ENCODE results near the gene PIK3C2A.

Gene PIK3C2A

DNA sequence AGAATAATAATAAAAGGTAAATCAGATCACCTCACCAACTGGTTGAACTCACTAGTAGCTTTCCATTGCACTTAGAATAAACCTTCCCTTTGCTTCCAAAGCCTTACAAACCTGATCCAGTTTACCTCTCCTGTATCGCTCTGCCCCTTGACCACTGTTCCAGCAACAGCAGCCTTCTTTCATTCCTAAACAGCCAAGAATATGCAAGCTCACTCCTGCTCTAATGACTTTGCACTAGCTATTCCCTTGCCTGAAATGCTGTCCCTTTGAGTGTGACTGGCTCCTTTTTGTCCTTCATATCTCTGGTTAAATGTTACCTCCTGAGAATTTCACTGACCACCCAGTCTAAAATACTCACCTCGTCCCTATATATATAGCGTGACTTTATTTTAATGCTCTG lies 9.6 kb upstream of the PIK3C2A start:
- Histone ChIP-seq H3K4me3 (no peak overlapping the region), H3K27ac (no peak overlapping the region)

DNA sequence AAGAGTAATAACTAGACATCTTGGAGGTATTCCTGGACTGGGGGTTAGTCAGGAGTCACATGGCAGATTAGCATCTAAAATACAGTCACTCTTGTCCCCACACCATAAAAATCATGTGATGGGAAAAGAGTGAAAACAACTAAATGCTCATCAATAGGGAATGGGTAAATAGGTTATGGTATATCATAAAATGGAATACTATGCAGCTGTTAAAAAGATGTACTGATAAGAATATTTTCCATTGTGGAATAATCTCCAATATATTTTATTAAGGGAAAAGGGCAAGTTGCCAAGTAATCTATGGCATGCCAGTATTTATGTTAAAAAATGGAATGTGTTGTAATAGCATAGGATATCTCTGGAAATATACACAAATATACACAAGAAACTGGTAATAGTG lies 6.6 kb upstream of the PIK3C2A start:
- no peak overlapping the region for H3K27ac ChIP-seq
- no peak overlapping the region for H3K4me3 ChIP-seq

DNA sequence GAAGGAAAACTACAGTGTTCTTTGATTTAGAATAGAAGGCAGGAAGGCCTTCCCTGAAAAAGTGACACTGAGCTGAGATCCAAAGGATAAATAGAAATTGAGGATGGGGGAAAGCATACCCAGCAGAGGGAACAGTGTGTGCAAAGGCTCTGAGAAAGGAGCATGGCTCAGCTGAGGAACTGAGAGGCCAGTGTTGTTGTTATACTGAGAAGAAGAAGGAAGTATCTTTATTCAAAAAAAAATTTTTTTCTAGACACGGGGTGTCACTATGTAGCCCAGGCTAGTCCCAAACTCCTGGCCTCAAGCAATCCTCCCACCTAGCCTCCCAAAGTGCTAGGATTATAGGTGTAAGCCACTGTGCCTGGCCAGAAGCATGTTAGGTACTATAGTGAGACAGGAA lies 3.5 kb upstream of the PIK3C2A start:
- H3K27ac ChIP-seq, result no peak overlapping the region

DNA sequence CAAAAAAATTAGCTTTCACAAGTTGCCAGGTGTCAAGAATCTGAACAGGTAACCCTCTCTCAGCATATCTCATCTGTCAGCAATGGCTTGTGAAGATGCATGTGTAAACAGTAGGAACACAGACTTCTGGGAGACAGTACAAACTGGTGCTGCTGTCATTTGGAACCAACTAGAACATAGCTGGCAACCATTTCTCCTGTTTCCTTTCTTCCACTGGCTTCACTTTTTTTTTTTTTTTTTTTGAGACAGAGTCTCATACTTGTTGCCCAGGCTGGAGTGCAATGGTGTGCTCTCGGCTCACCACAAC lies 2.1 kb upstream of the PIK3C2A start:
- H3K4me3 ChIP-seq, result no peak overlapping the region
- peak overlapping the region in 15 of 21 experiments; percentile 7 to 97 (median 86) for H3K27ac ChIP-seq

More for the DNA sequence above, 3.5 kb upstream of the PIK3C2A start:
- H3K4me3 ChIP-seq, result no peak overlapping the region

DNA sequence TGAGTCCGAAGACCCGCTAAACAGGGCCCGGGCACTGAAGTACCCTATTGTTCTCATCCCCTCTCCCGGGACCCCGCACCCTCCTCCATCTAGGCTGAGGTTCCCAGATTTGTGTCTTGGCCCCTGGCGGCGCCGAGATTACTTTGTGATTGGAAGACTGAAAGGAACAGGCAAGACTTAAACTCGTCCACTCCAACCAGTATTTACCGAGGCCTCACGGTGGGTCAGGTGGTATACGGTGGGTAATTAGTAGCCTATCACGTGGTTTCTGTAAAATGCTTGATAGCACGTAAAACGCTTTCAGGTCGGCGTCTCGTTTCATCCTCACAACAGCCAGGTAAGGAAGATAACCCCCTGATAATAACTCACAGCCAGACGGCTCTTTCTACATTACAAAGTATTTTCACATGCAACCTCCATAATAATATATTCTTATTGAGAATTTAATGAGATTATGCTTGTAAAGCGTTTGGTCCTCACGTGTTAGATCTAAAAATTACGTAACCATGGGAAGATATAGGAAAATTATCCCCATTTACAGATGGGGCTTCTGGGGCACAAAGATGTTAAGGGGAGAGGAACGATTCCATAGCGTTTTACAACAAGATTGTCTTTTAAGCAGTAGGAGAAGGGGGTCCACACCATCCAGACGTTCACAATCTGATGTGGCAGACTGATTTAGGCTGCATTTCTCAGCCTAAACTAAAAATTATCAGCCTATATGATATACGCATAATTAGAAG lies 642 bp upstream of the PIK3C2A start:
- Histone ChIP-seq H3K27ac (peak overlapping the region; percentile 76 to 97 (median 93)), H3K4me3 (peak overlapping the region; percentile 62 to 96 (median 90))

DNA sequence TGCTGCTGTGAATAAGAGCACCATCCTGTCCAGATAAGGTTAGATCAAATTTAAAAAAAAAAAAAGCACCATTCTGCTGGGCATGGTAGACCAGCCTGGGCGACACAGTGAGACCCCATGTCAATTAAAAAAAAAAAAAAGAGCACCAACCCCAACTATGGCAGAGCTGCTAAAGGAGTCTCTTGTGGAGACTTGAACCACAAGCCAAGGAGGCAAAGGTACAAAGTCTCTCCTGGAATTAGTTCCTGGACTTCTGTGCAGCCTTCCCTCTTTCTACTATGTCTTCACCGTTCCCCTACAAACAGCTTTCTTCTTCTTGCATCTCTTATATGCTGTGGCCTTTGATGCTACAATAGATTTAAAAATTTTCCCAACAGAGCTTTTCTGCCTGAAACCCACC lies 1.3 kb downstream of the PIK3C2A start:
- peak overlapping the region in 7 of 21 experiments; percentile 86 to 97 (median 95) for H3K27ac ChIP-seq
- H3K4me3 ChIP-seq, result peak overlapping the region in 5 of 7 experiments; percentile 62 to 96 (median 87)

DNA sequence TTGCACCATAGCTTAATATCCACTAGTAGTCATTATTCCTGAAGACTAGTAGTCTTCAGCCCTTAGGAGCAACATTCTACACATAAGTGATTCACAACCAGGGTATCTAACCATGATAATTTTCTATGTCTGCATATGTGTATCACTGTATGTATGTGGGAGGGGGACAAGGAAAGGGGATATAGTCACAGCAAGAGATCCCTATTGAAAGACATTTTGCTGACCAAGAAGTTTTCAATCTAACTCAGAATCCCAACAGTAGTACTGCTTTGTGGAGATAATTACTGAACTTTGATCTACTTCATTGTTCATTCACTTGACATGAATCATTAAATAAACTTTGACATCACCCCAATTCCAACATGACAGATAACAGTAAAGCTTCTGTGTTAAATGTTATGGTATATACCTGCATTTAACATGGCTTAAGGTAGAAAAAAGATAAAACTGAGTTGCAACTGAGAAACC lies 10.3 kb downstream of the PIK3C2A start:
- Histone ChIP-seq H3K27ac (no peak overlapping the region), H3K4me3 (no peak overlapping the region)

DNA sequence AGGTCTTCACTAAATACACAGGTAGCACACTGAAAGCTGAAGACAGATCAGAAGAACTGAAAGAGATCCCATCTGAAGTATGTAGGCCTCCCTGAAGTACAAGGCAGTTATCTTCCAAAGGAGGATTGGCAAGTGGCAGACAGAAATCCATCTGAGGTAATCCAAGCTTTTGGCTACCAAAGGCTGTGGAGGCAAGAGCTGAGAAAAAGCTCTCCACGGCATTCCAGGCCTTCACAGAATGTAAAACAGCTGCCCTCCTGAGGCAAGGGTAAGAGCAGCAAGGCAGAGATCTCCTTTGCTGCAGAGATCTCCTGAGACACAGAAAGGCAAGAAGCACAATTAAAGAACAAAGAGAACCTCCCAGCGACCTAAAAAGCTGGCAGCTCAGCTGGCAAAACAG lies 19.1 kb downstream of the PIK3C2A start:
- H3K27ac ChIP-seq, result no peak overlapping the region
- no peak overlapping the region for H3K4me3 ChIP-seq

DNA sequence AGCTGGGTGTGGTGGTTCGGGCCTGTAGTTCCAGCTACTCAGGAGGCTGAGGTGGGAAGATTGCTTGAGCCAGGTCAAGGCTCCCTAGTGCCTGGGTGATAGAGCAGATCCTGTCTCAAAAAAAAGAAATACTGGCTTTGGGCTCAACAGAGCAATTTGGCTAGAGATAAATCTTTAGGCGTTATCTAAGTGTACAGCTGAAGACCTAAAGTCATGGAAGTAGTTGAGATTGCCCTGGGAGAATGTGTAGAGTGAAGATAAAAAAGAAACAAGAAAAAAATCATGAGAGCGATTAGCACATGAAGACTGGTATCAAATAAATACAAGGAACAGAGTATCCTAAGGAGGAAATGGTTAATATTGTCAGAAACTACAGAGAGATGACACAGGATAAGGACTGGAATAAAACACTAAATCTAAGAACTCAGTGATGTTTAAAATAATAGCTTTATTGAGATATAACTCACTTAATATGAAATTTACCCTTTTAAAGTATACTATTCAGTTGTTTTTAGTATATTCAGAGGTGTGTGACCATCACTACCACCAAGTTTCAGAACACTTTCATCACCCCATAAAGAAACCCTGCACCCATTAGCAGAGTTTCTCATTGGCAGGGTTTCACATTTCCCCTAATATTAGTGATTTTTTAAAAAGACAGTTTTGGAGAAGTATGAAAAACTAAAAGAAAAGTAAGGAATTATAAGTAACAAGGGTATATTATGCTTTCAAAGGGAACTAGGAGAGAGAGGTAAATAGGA lies 20.7 kb downstream of the PIK3C2A start:
- no peak overlapping the region for H3K27ac ChIP-seq

DNA sequence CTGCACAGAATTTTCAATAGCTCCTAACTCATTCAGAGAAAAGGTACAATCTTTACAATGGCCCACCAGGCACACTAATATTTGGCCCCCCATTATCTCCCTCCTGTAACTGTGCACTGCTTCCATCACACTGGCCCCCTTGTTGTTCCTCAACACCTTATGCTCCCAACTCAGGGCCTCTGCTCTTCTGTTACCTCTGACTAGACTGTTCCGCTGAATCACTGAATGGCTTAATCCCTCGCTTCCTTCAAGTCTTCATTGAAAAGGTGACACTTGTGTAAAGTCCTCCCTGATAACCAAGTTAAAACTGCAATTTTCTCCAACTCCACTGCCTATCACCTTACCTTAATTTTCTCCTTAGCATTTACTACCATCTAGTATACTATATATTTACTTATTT lies 21.8 kb downstream of the PIK3C2A start:
- no peak overlapping the region for H3K27ac ChIP-seq
- H3K4me3 ChIP-seq, result no peak overlapping the region

More for the DNA sequence above, 20.7 kb downstream of the PIK3C2A start:
- H3K4me3 ChIP-seq, result no peak overlapping the region

DNA sequence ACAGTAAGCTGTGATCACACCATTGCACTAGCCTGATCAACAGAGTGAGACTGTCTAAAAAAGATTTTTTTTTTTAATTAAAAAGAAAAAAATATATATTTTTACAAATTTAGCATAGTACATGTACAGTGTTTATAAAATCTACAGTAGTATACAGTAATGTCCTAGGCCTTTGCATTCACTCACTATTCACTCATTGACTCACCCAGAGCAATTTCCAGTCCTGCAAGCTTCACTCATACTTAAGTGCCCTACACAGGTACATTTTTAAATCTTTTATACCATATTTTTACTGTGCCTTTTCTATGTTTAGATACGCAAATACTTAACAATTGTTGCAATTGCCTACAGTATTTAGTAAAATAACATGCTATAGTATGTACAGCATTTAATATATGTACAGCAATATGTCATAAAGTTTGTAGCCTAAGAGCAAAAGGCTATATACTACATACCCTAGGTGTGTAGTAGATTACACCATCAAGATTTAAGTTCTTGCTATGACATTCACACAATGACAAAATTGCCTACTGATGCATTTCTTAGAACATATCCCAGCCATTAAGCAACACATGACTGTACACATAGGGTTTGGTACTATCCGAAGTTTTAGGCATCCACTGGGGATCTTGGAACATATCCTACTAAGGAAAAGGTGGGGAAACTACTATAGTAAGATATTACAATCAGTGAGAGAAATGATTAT lies 22.8 kb downstream of the PIK3C2A start:
- no peak overlapping the region for H3K27ac ChIP-seq

DNA sequence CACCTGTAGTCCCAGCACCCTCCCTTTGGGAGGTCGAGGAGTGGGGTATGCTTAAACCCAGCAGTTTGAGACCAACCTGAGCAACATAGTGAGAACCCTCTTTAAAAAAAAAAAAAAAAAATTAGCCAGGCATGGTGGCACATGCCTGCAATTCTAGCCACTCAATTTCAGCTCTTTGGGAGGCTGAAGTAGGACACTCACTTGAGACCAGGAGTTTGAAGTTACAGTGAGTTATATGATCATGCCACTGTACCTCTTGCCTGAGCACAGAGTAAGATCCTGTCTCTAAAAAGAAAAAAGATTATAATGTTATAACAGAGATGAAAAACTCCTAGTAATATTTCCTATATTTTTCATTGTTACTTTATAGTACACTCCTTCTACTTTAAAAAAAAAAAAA lies 23.9 kb downstream of the PIK3C2A start:
- no peak overlapping the region for H3K4me3 ChIP-seq
- no peak overlapping the region for H3K27ac ChIP-seq

More for the DNA sequence above, 22.8 kb downstream of the PIK3C2A start:
- no peak overlapping the region for H3K4me3 ChIP-seq

DNA sequence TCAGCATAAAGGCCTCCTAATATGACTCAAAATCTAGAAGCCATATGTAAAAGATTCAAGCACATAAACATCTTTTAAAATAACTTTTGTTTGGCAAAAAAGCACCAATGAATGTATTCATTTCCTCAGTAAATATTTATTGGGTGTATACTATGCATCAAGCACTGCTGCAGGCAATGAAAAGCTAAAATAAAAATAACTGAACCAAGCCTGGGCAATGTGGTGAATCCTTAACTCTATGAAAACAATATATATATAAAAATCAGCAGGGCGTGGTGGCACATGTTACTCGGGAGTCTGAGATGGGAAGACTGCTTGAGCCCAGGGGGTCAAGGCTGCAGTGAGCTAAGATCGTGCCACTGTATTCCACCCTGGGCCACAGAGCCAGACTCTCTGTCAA lies 27.8 kb downstream of the PIK3C2A start:
- H3K27ac ChIP-seq, result no peak overlapping the region
- H3K4me3 ChIP-seq, result no peak overlapping the region

DNA sequence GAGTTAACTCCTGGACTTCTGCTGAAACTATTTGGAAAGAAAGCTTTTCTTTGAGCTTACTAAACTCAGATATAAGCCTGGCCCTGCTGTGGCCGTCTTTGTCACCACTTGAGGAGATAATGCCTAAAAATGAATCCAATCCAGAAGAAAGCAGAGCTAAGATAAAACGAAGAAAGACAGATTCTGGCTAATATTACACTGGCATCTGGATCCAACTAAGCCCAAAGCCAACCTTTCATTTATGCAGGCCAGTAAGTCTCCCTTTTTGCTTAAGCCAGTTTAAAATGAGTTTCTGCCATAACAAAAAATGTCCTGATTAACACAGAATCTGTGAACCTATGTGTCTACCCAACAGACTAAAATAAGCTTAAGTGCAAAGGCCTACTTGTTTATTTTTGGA lies 34.5 kb downstream of the PIK3C2A start:
- Histone ChIP-seq H3K27ac (no peak overlapping the region), H3K4me3 (no peak overlapping the region)

DNA sequence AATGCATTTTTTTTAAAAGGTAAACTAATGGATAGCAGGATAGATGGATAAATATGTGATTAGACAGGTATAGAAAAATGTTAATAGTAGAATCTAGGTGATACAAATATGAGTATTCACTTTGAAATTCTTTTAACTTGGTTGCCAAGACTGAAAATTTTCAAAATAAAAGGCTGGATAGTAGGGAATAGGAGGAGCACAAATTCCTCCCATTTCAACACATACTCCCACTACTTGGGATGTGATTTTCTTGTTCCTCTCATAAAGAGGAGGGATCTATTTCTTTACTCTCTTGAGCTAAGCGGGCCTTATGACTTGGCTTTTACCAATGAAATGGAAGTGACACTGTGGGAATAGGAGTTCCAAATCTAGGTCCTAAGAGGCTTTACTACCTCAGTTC lies 35.9 kb downstream of the PIK3C2A start:
- H3K27ac ChIP-seq, result no peak overlapping the region
- H3K4me3 ChIP-seq, result no peak overlapping the region

DNA sequence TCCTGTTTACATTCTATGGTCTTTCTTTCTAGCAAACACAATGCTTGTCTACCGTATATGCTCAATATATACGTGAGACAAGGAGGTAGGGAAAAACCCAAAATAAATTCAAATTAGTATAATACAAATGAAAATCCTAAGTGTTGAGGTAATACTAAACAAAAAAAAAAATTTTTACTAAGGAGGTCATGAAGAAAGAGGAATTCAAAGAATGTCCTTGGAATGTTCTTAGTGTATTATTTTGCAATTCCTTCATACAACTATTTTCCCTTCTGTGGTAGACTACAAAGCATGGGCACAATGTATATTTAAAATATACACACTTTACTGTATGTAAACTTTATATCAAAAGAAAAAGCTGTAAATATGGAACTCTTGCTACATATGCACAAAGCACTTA lies 36.4 kb downstream of the PIK3C2A start:
- H3K4me3 ChIP-seq, result no peak overlapping the region
- H3K27ac ChIP-seq, result no peak overlapping the region

DNA sequence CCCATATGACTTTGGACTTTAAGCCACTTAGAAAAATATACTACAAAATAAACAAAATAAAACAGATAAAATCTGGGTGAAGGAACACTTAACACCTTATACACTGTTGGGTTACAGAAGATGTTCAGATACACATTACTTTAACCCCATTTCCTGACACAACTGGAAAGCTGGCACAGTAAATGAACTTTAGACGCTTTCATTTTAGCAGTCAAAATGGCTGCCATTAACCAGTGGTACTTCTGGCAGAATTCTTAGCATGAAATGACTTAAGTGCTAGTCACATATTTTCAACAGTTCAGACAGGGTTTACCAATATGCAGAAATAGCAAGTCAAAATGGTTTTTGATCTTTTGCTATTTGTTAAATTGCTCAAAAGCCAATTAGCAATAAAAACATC lies 37.9 kb downstream of the PIK3C2A start:
- Histone ChIP-seq H3K27ac (no peak overlapping the region), H3K4me3 (no peak overlapping the region)

DNA sequence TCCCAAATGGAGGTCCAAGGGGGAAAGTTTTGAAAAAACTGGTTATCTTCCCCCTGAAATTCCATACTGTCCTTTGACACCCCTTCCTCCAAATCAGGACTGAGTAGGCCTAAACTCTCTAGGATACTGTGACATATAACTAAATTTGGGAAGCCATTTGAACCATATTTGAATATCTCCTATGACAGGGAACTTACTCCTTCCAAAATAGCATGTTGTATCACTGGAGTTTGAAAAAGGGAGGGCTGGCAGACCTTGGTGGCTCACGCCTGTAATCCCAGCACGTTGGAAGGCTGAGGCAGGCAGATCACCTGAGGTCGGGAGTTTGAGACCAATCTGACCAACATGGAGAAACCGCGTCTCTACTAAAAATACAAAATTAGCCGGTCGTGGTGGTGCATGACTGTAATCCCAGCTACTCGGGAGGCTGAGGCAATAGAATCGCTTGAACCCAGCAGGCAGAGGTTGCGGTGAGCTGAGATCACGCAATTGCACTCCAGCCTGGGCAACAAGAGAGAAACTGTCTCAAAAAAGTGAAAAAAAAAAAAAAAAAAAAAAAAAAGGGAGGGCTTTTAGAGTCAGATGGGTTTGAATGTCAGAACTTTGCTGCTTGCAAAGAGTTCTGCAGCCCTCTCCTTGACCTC lies 42.4 kb downstream of the PIK3C2A start:
- H3K4me3 ChIP-seq, result no peak overlapping the region
- peak overlapping the region in 8 of 21 experiments; percentile 11 to 67 (median 34) for H3K27ac ChIP-seq

DNA sequence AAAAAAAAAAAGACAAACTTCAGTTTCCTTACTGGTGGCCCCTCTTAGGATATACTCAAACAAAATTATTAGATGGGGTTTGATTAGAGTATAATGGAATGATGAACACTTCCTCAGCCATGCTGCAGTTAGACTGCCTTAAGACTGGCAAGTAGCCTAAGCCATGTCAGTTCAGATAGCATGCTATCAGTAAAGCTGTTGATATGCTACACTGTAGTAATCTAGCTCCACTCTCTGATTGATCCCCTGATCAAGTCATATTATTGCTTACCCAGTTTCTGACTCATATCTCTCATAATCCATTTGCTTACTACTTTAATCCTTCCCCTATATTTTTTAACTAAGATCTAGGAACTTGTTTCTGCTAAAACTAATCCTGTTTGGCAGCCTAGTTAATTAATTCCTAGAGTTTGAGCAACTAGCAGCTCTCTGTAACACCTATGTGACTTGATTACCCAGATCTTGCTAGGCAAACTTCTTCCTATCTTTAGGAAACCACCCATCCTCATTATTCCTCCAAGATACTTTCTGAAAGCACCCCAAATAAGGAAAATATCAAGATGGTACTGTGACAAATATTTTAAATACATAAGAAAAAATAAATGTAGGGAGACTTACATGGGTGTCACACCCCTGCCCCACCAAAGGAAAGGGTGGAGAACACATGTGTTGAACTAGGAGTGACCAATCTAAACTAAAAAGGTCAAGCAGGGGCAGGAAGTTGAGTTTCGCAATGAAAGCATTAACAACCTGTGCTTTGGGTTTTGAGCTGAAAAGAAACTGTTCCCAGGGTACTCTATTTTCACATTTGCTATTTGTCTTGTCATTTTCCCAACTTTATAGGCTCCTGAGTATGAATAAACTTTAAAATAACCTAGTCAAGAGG lies 43.2 kb downstream of the PIK3C2A start:
- Histone ChIP-seq H3K4me3 (no peak overlapping the region), H3K27ac (peak overlapping the region in 9 of 21 experiments; percentile 11 to 67 (median 39))
